IPS DF 6.9 (cell line): ENCODE results near the gene SLX4IP.
"Not testable (repeated sequence)": the region's sequence is repeated elsewhere in the genome, so short reads cannot be mapped to it uniquely, and the experiment has no call there.

Source experiments
- DNase-seq: peaks from one replicate; pipeline ENCODE4 v3.0.0-alpha.2; 2013; ENCODE audit warnings: low read depth, low spot score
- H3K27ac ChIP-seq: one replicate; pipeline ENCODE4 v1.5.1; 2013; ENCODE audit warnings: low read length, control low read depth
- H3K27me3 ChIP-seq: 2 replicates; pipeline ENCODE4 v1.6.1; 2013; ENCODE audit warnings: mild to moderate bottlenecking, low read length; ENCODE audit not compliant: control insufficient read depth, insufficient read depth
- H3K36me3 ChIP-seq: 2 replicates; pipeline ENCODE4 v1.6.1; 2013; ENCODE audit warnings: low read length; ENCODE audit not compliant: control insufficient read depth, insufficient read depth
- H3K4me1 ChIP-seq: 2 replicates; pipeline ENCODE4 v1.6.1; 2013; ENCODE audit warnings: low read length; ENCODE audit not compliant: control insufficient read depth, insufficient read depth
- H3K4me3 ChIP-seq: 2 replicates; pipeline ENCODE4 v1.5.1; 2013; ENCODE audit warnings: mild to moderate bottlenecking, low read length
- H3K9me3 ChIP-seq: 2 replicates; pipeline ENCODE4 v1.6.1; 2013; ENCODE audit warnings: low read length, inconsistent platforms; ENCODE audit not compliant: control insufficient read depth, insufficient read depth
- WGBS: extraction: QIAGEN DNeasy Blood & Tissue Kit; methylation state at CpG from one replicate; pipeline ENCODE4 v1.1.7; 2013; ENCODE audit warnings: mixed read lengths, missing lambda C conversion rate; ENCODE audit not compliant: insufficient read length, insufficient coverage; 5-methylcytosine and 5-hydroxymethylcytosine counted together

Gene SLX4IP

GRCh38 chr20:10404959-10405530, 30.1 kb upstream of the SLX4IP start:
- H3K27me3 ChIP-seq: no peaks in the 10 kb centered on the region
- DNase-seq: no peak
- no peaks in the 10 kb centered on the region for H3K9me3 ChIP-seq
- no peaks in the 10 kb centered on the region for H3K4me1 ChIP-seq
- H3K4me3 ChIP-seq: no peak overlapping the region
- no peaks in the 10 kb centered on the region; the same call in 1 of the 2 replicates for H3K36me3 ChIP-seq
- no peak overlapping the region for H3K27ac ChIP-seq
- 100% methylated on average over 1 of the region's 4 CpGs for WGBS

- no peaks in the 10 kb centered on the region for H3K9me3 ChIP-seq
- no peaks in the 10 kb centered on the region for H3K4me1 ChIP-seq
- H3K36me3 ChIP-seq: no peaks in the 10 kb centered on the region; the same call in 1 of the 2 replicates
- H3K27me3 ChIP-seq: no peaks in the 10 kb centered on the region
- H3K4me3 ChIP-seq: no peak overlapping the region
- no CpG with 5 or more reads among the region's 2 CpGs for WGBS
- no peak overlapping the region for H3K27ac ChIP-seq
- DNase-seq: no peak
Measured at GRCh38 chr20:10408108-10408813, 26.8 kb upstream of the SLX4IP start.

- H3K27ac ChIP-seq: no peak overlapping the region
- no peaks in the 10 kb centered on the region for H3K9me3 ChIP-seq
- no peaks in the 10 kb centered on the region; the same call in 1 of the 2 replicates for H3K36me3 ChIP-seq
- H3K4me3 ChIP-seq: no peak overlapping the region
- DNase-seq: no peak
- WGBS: no CpG with 5 or more reads among the region's 1 CpG
- no peaks in the 10 kb centered on the region for H3K4me1 ChIP-seq
- no peaks in the 10 kb centered on the region for H3K27me3 ChIP-seq
Measured at GRCh38 chr20:10411673-10412072, 23.4 kb upstream of the SLX4IP start.

- no peaks in the 10 kb centered on the region for H3K9me3 ChIP-seq
- H3K4me1 ChIP-seq: no peaks in the 10 kb centered on the region
- H3K27me3 ChIP-seq: no peaks in the 10 kb centered on the region
- H3K4me3 ChIP-seq: no peak overlapping the region
- no peak for DNase-seq
- no peak overlapping the region for H3K27ac ChIP-seq
- H3K36me3 ChIP-seq: no peaks in the 10 kb centered on the region; the same call in 1 of the 2 replicates
- no CpG with 5 or more reads among the region's 5 CpGs for WGBS
Measured at GRCh38 chr20:10412591-10413408, 22.3 kb upstream of the SLX4IP start.

- Histone ChIP-seq H3K9me3 (no peaks in the 10 kb centered on the region), H3K36me3 (no peaks in the 10 kb centered on the region; the same call in 1 of the 2 replicates), H3K27me3 (no peaks in the 10 kb centered on the region), H3K27ac (no peak overlapping the region), H3K4me1 (no peaks in the 10 kb centered on the region), H3K4me3 (no peak overlapping the region)
- DNase-seq: no peak
- WGBS: 100% methylated on average over 3 of the region's 3 CpGs
Measured at GRCh38 chr20:10415013-10415650, 20.0 kb upstream of the SLX4IP start.

GRCh38 chr20:10417218-10417617, 17.9 kb upstream of the SLX4IP start:
- H3K27ac ChIP-seq, H3K9me3 ChIP-seq, DNase-seq, H3K36me3 ChIP-seq, H3K4me3 ChIP-seq, H3K4me1 ChIP-seq, H3K27me3 ChIP-seq: not testable (repeated sequence)
- no CpG with 5 or more reads among the region's 2 CpGs for WGBS

GRCh38 chr20:10419550-10420133, 15.5 kb upstream of the SLX4IP start:
- DNase-seq: no peak
- Histone ChIP-seq H3K27me3 (no peaks in the 10 kb centered on the region), H3K4me3 (no peak overlapping the region), H3K4me1 (no peaks in the 10 kb centered on the region), H3K9me3 (no peaks in the 10 kb centered on the region), H3K36me3 (no peaks in the 10 kb centered on the region), H3K27ac (no peak overlapping the region)
- no CpG with 5 or more reads among the region's 5 CpGs for WGBS

GRCh38 chr20:10423735-10424134, 11.4 kb upstream of the SLX4IP start:
- no peak for DNase-seq
- H3K4me3 ChIP-seq: no peak overlapping the region
- no peaks in the 10 kb centered on the region for H3K4me1 ChIP-seq
- WGBS: no CpG with 5 or more reads among the region's 2 CpGs
- H3K9me3 ChIP-seq: no peaks in the 10 kb centered on the region
- no peak overlapping the region for H3K27ac ChIP-seq
- H3K27me3 ChIP-seq: no peaks in the 10 kb centered on the region
- H3K36me3 ChIP-seq: no peaks in the 10 kb centered on the region

- no peaks in the 10 kb centered on the region for H3K27me3 ChIP-seq
- no peaks in the 10 kb centered on the region for H3K4me1 ChIP-seq
- DNase-seq: no peak
- no peaks in the 10 kb centered on the region for H3K9me3 ChIP-seq
- no CpG with 5 or more reads among the region's 3 CpGs for WGBS
- no peak overlapping the region for H3K27ac ChIP-seq
- no peaks in the 10 kb centered on the region for H3K36me3 ChIP-seq
- no peak overlapping the region for H3K4me3 ChIP-seq
Measured at GRCh38 chr20:10427060-10427692, 7.9 kb upstream of the SLX4IP start.

- Histone ChIP-seq H3K4me3 (no peak overlapping the region), H3K9me3 (no peaks in the 10 kb centered on the region), H3K27me3 (no peaks in the 10 kb centered on the region), H3K4me1 (no peaks in the 10 kb centered on the region), H3K27ac (no peak overlapping the region), H3K36me3 (no peaks in the 10 kb centered on the region)
- no peak for DNase-seq
Measured at GRCh38 chr20:10428008-10428407, 7.1 kb upstream of the SLX4IP start.
